WERI-Rb-1 (cell line): Measurements from ENCODE around the gene OR10R2.

Experiments
- DNase-seq: peaks from one replicate; pipeline ENCODE4 v3.0.0-alpha.2; 2020
- H3K27ac ChIP-seq: fragments of 250-450 bp; sonication (Bioruptor Pico); 2 replicates; pipeline ENCODE4 v1.5.1; 2020; ENCODE audit warnings: mild to moderate bottlenecking, moderate library complexity
- H3K27me3 ChIP-seq: fragments of 250-450 bp; sonication (Bioruptor Pico); 2 replicates; pipeline ENCODE4 v1.5.1; 2021; ENCODE audit warnings: mild to moderate bottlenecking, low read depth, moderate library complexity; ENCODE audit not compliant: insufficient read depth, severe bottlenecking
- H3K36me3 ChIP-seq: fragments of 250-450 bp; sonication (Bioruptor Pico); 2 replicates; pipeline ENCODE4 v1.5.1; 2020; ENCODE audit warnings: mild to moderate bottlenecking, moderate library complexity
- H3K4me3 ChIP-seq: 2 replicates; pipeline ENCODE4 v1.5.1; 2011; ENCODE audit warnings: low read depth, mild to moderate bottlenecking, control low read depth, low read length
- H3K9me3 ChIP-seq: fragments of 250-450 bp; sonication (Bioruptor Pico); 2 replicates; pipeline ENCODE4 v1.5.1; 2021; ENCODE audit warnings: mild to moderate bottlenecking, moderate library complexity; ENCODE audit not compliant: severe bottlenecking
- CTCF ChIP-seq: IDR thresholded peaks from 2 replicates; pipeline ENCODE4 v1.5.1; 2011; ENCODE audit warnings: low read depth, mild to moderate bottlenecking, control low read depth, inconsistent platforms, low read length

Gene OR10R2

GRCh38 chr1:158454537-158454936 is 17.5 kb upstream of the OR10R2 start:
- DNase-seq, result no peak
- Histone ChIP-seq H3K9me3 (no peaks in the 10 kb centered on the region), H3K27me3 (peaks cover 45% of the 10 kb centered on the region), H3K4me3 (no peak overlapping the region), H3K36me3 (no peaks in the 10 kb centered on the region), H3K27ac (no peak overlapping the region)
- no peak for TF ChIP-seq CTCF

GRCh38 chr1:158457246-158457645 is 14.8 kb upstream of the OR10R2 start:
- Histone ChIP-seq H3K9me3 (no peaks in the 10 kb centered on the region), H3K27ac (no peak overlapping the region), H3K36me3 (no peaks in the 10 kb centered on the region), H3K4me3 (no peak overlapping the region), H3K27me3 (peaks cover 47% of the 10 kb centered on the region)
- no peak for DNase-seq
- no peak for TF ChIP-seq CTCF

- Histone ChIP-seq H3K4me3 (no peak overlapping the region), H3K36me3 (no peaks in the 10 kb centered on the region), H3K27me3 (peaks cover 54% of the 10 kb centered on the region), H3K27ac (no peak overlapping the region), H3K9me3 (no peaks in the 10 kb centered on the region)
- no peak for DNase-seq
- no peak for TF ChIP-seq CTCF
Measured at GRCh38 chr1:158458263-158458662, 13.8 kb upstream of the OR10R2 start.

GRCh38 chr1:158461534-158461933 is 10.5 kb upstream of the OR10R2 start, which contains the start of gene OR10K1:
OR10K1 (plus strand) TSS chr1:158461834; CDS start chr1:158465562, 3,728 bp downstream.
- TF ChIP-seq CTCF, result no peak
- no peak for DNase-seq
- no peak within 1 kb of the TSS for H3K4me3 ChIP-seq
- H3K9me3 ChIP-seq, result no peaks in the 10 kb centered on the region
- no peak within 1 kb of the TSS for H3K27ac ChIP-seq
- peaks cover 57% of the 10 kb centered on the region for H3K27me3 ChIP-seq
- no peaks in the 10 kb centered on the region for H3K36me3 ChIP-seq

GRCh38 chr1:158485455-158485854 is 13.4 kb downstream of the OR10R2 start:
- H3K9me3 ChIP-seq, result no peaks in the 10 kb centered on the region
- H3K36me3 ChIP-seq, result no peaks in the 10 kb centered on the region
- no peak for DNase-seq
- TF ChIP-seq CTCF, result no peak
- peaks cover 91% of the 10 kb centered on the region for H3K27me3 ChIP-seq
- no peak overlapping the region for H3K27ac ChIP-seq
- H3K4me3 ChIP-seq, result no peak overlapping the region

GRCh38 chr1:158491316-158491715 is 19.3 kb downstream of the OR10R2 start:
- Histone ChIP-seq H3K27ac (no peak overlapping the region), H3K9me3 (no peaks in the 10 kb centered on the region), H3K36me3 (no peaks in the 10 kb centered on the region), H3K4me3 (no peak overlapping the region), H3K27me3 (peaks cover 95% of the 10 kb centered on the region)
- TF ChIP-seq CTCF, result no peak
- DNase-seq, result no peak
